ENCODE measurements around the gene OTUD7B. TPM values are rescaled to one million over a fixed set of nuclear protein-coding genes. Genes with fewer than 3 reads are reported as not detected.

OTUD7B gene
- total and polyA plus RNA-seq, 2 of the 8 experiments (the other 6 are each of a cell fraction or from before 2014, with no cell fraction given), result 4.2 to 21.5 TPM

DNA sequence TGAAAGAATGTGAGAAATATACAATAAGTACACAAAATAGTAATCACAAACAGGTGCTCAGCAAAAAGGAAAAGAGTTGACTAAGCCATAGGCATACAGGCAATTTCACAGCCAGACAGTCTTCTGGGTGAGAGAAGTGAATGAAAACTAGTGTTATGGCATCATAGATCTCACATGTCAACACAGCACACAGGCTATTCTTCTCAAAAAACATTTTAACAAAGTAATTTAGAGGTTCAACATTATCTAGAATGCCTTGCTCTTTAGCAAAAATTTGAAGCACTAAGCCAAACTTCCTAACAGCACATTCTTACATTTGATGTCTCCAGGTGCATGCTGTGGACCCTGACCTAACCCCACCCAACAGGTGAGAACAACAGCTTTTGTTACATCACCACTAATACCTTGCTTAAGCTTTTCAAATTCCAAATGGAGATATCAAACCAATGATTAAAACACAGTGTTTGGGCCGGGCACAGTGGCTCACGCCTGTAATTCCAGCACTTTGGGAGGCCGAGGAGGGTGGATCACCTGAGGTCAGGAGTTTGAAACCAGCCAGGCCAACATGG, 30.5 kb downstream of the OTUD7B start:
- no peaks in the 10 kb centered on the region for H3K4me1 ChIP-seq (replicated peaks in 1 of 4; ENCODE audit: control insufficient read depth in 3 of 4, insufficient read depth in 4 of 4, low read length in 3 of 4)
- H3K79me1 ChIP-seq (ENCODE audit: low read depth, low read length), result no peaks in the 10 kb centered on the region; the same call in none of the 2 replicates
- no peak overlapping the region for H3K56ac ChIP-seq (replicated peaks; ENCODE audit: insufficient read length, low read depth, low read length)
- POLR2A ChIA-PET (ENCODE audit: partially characterized antibody), result no interaction called here
- H2BK5ac ChIP-seq (ENCODE audit: low read depth, low read length), result no peak overlapping the region
- H3K23me2 ChIP-seq (ENCODE audit: low read depth, low read length), result peaks cover 1% of the 10 kb centered on the region; the same call in 1 of the 2 replicates
- no peak overlapping the region for H2AFZ ChIP-seq (ENCODE audit: low read length)
- no peak overlapping the region for H3K23ac ChIP-seq (ENCODE audit: insufficient read length)
- no peak overlapping the region for H2BK15ac ChIP-seq (ENCODE audit: low read length)
- no peak overlapping the region for H2AK5ac ChIP-seq (ENCODE audit: low read depth, low read length)
- peaks cover 0 to 24% of the 10 kb centered on the region in 2 experiments; a peak in 2 of 4 replicates for H3K79me2 ChIP-seq (ENCODE audit: control insufficient read depth in 1 of 2, insufficient read depth in 2 of 2, low read length in 2 of 2)
- no peak overlapping the region for H3K4me3 ChIP-seq (ENCODE audit: extremely low read depth in 1 of 4, insufficient read depth in 2 of 4, low read depth in 3 of 4, low read length in 4 of 4)
- no peaks in the 10 kb centered on the region for H3K27me3 ChIP-seq (replicated peaks in 1 of 4; ENCODE audit: control insufficient read depth in 3 of 4, extremely low read depth in 1 of 4, insufficient read depth in 3 of 4, low read length in 3 of 4)
- no peak for FAIRE-seq
- no peak overlapping the region for H3K18ac ChIP-seq (ENCODE audit: extremely low read depth, low read length)
- H2BK120ac ChIP-seq (replicated peaks; ENCODE audit: low read depth, low read length), result no peak overlapping the region
- H3K27ac ChIP-seq (ENCODE audit: low read depth, low read length), result no peak overlapping the region
- H3K9ac ChIP-seq (replicated peaks in 1 of 4; ENCODE audit: extremely low read depth in 1 of 4, low read depth in 3 of 4, low read length in 3 of 4), result no peak overlapping the region
- WGBS, 2 experiments (ENCODE audit: extremely low coverage in 1 of 2, insufficient coverage in 1 of 2, insufficient read length in 1 of 2, insufficient replicate concordance in 2 of 2, low coverage in 1 of 2, low lambda C conversion rate in 2 of 2, missing lambda C conversion rate in 1 of 2), result 86% methylated on average over 3 of the region's 3 CpGs; no CpG with 5 or more reads in 1 of the 2 experiments
- no peak for DNase-seq (ENCODE audit: low read depth in 1 of 2, low spot score in 2 of 2)
- H2BK20ac ChIP-seq (ENCODE audit: low read length), result no peak overlapping the region
- H3K36me3 ChIP-seq (ENCODE audit: control insufficient read depth in 2 of 4, insufficient read depth in 4 of 4, low read length in 3 of 4), result peaks cover 0 to 10% (median 6%) of the 10 kb centered on the region in 4 experiments; a peak in 5 of 8 replicates
- no peak overlapping the region for H4K8ac ChIP-seq (ENCODE audit: extremely low read depth, insufficient read depth, low read length)
- no peak overlapping the region for H4K91ac ChIP-seq (replicated peaks; ENCODE audit: insufficient read length, low read length)
- H3K9me3 ChIP-seq (ENCODE audit: insufficient read depth in 2 of 2, low read depth in 1 of 2, low read length in 1 of 2), result no peaks in the 10 kb centered on the region
- no peak overlapping the region for H4K5ac ChIP-seq (ENCODE audit: insufficient read length, low read depth, low read length)
- H3K4me2 ChIP-seq (ENCODE audit: insufficient read depth in 1 of 2, low read depth in 2 of 2, low read length in 2 of 2), result no peak overlapping the region
- H4K20me1 ChIP-seq (replicated peaks in 1 of 2; ENCODE audit: control insufficient read depth in 1 of 2, insufficient read depth in 2 of 2, low read length in 2 of 2), result peaks cover 0 to 2% of the 10 kb centered on the region in 2 experiments
- CTCF ChIA-PET (ENCODE audit: partially characterized antibody), result no interaction called here
- no peak overlapping the region for H2BK12ac ChIP-seq (ENCODE audit: low read depth, low read length)
- H3K14ac ChIP-seq (ENCODE audit: insufficient read length), result no peak overlapping the region
- no peak overlapping the region for H3K4ac ChIP-seq (replicated peaks; ENCODE audit: insufficient read length, low read depth, low read length)
- no peak for TF ChIP-seq CEBPB (IDR thresholded peaks at IDR 0.05; ENCODE audit: low read depth, low read length)
- TF ChIP-seq EGR1 (IDR thresholded peaks at IDR 0.05; ENCODE audit: borderline replicate concordance, low read depth, low read length), result no peak

Data from H1 (cell line).